Neutrophil (primary cell): ENCODE data around the gene SLC1A1.

ENCODE experiments used
- H3K27ac ChIP-seq: fragments of 200-600 bp; sonication (generic); 2 replicates; pipeline ENCODE4 v1.5.1; 2016; ENCODE audit warnings: mild to moderate bottlenecking, moderate library complexity
- H3K27me3 ChIP-seq: fragments of 200-600 bp; sonication (generic); 2 replicates; pipeline ENCODE4 v1.6.0; 2016; ENCODE audit warnings: mild to moderate bottlenecking
- H3K36me3 ChIP-seq: fragments of 200-600 bp; sonication (generic); 2 replicates; pipeline ENCODE4 v1.5.1; 2017
- H3K4me1 ChIP-seq, 2 experiments: fragments of 200-600 bp in 1 of 2; sonication (generic) in 1 of 2; 1 replicate in 1 of 2; 2 replicates in 1 of 2; pipeline versions ENCODE4 v1.5.1 to v1.6.1; 2013 to 2016; ENCODE audit warnings: low read depth in 1 of 2, low read length in 1 of 2, mild to moderate bottlenecking in 1 of 2, moderate library complexity in 1 of 2; ENCODE audit not compliant: control insufficient read depth in 1 of 2, insufficient read depth in 1 of 2
- H3K4me3 ChIP-seq, 2 experiments: fragments of 200-600 bp in 1 of 2; sonication (generic) in 1 of 2; 1 replicate in 1 of 2; 2 replicates in 1 of 2; pipeline ENCODE4 v1.5.1; 2013 to 2016; ENCODE audit warnings: low read depth in 1 of 2, low read length in 1 of 2, mild to moderate bottlenecking in 1 of 2, moderate library complexity in 1 of 2
- H3K9me3 ChIP-seq: fragments of 200-600 bp; sonication (generic); 2 replicates; pipeline ENCODE4 v1.5.1; 2016
- TF ChIP-seq, protein P1 (sequence below): fragments of 200-600 bp; sonication (generic); IDR thresholded peaks from 2 replicates; pipeline ENCODE4 v1.5.1; 2016; ENCODE audit warnings: antibody characterized with exemption

The SLC1A1 gene

DNA sequence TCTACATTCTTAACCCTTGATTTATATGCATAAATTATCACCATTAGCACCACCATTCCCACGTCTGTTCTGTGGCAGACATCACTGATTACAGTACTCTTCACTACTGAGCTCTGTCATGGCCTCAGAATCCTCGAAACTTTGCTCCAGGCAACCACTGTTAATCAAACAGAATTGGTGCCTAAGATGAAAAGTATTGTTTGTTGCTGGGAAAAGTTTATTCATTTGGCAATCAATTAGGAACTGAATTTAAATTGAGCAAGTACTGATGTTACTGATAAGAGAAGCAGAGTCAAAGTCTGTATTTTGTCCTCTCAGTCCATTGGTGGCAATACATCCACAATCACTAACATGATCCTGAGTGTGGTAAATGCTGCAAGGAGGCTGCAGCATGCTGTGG, 12.8 kb downstream of the SLC1A1 start:
- peaks cover 23% of the 10 kb centered on the region for H3K27me3 ChIP-seq
- no peaks in the 10 kb centered on the region for H3K36me3 ChIP-seq
- TF ChIP-seq, protein P1, sequence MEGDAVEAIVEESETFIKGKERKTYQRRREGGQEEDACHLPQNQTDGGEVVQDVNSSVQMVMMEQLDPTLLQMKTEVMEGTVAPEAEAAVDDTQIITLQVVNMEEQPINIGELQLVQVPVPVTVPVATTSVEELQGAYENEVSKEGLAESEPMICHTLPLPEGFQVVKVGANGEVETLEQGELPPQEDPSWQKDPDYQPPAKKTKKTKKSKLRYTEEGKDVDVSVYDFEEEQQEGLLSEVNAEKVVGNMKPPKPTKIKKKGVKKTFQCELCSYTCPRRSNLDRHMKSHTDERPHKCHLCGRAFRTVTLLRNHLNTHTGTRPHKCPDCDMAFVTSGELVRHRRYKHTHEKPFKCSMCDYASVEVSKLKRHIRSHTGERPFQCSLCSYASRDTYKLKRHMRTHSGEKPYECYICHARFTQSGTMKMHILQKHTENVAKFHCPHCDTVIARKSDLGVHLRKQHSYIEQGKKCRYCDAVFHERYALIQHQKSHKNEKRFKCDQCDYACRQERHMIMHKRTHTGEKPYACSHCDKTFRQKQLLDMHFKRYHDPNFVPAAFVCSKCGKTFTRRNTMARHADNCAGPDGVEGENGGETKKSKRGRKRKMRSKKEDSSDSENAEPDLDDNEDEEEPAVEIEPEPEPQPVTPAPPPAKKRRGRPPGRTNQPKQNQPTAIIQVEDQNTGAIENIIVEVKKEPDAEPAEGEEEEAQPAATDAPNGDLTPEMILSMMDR = no peak
- H3K4me3 ChIP-seq = no peak overlapping the region
- H3K4me1 ChIP-seq = no peaks in the 10 kb centered on the region
- no peak overlapping the region for H3K27ac ChIP-seq
- no peaks in the 10 kb centered on the region for H3K9me3 ChIP-seq

DNA sequence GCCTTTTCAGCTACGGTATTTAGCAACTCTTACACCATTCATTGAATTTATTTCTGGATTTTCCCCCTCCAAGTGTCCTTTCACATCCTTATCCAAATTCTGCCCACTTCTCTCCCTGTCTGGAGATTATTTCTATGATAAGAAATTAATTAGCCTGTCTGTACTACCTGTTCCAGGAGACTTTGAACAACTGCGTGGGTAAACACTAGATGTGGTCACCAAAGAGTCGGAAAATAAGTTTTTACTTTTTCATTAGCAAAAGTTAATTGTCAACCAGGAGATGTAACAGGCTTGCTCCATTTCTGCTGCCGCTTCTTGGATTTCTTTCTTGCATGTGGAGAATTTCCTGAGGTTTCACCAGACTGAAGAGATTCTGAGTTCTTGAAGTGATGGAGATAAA, 14.0 kb downstream of the SLC1A1 start:
- Histone ChIP-seq H3K9me3 (no peaks in the 10 kb centered on the region), H3K4me3 (no peak overlapping the region), H3K4me1 (no peaks in the 10 kb centered on the region), H3K27me3 (peaks cover 19% of the 10 kb centered on the region), H3K27ac (no peak overlapping the region), H3K36me3 (no peaks in the 10 kb centered on the region)
- TF ChIP-seq, protein P1 = no peak

DNA sequence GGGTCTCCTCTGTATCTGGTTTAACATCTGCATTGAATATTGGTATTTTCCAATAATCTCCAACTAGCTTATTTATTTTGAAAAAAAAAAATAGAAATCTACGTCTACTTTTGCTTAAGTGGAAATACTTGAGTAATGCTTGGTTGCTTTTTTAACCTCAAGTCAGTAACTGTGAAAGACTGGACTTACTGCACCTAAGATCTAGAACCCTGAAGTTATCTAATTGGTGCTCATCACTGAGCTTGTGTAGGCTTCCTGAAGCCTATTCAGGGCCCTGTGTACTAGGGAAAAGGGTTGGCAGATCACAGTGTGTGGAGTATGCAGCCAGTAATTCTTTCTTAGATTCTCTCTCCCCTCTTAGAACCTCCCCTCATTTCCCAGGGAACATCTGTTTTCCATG, 16.2 kb downstream of the SLC1A1 start:
- Histone ChIP-seq H3K9me3 (no peaks in the 10 kb centered on the region), H3K27me3 (peaks cover 9% of the 10 kb centered on the region)

DNA sequence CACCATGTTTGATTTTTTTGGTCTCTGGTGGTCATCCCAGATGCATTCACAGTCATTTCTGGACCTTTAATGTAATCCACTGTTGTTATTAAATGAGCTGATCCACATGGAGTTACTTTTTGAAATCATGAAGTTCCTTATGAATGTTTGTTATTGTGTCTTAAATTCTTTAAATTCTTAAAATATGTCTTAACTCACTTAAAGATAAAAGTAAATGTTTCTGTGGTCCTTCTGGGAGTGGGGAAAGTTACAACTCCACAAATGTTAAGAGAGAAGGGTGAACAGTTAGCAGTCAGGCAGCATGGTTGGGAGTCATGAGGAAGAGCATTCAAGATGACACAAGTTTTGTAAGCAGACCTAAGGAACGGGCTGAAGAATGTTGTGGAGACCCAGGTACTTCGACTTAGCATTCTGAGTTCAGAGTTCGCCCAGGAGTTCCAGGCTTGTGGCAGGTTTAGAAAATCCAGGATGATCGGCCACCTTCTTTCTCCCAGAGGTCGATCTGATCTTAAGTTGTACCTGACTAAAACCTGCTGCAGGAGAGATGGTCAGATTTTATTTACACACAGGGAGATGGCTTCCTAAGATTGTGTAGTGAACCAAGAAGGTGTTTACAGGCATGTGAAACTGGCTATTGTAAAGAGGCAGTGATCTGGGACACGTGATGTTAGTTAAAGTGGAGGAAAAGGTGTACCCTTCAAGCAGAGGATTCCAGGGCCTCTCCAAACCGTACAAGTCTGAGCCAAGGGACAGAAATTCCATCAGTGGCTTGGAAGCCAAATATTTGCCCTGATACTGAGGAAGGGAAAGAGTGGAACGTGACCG, 17.2 kb downstream of the SLC1A1 start:
- no peaks in the 10 kb centered on the region for H3K4me1 ChIP-seq
- H3K9me3 ChIP-seq = no peaks in the 10 kb centered on the region
- H3K27ac ChIP-seq = no peak overlapping the region
- no peak overlapping the region for H3K4me3 ChIP-seq
- peaks cover 11% of the 10 kb centered on the region for H3K27me3 ChIP-seq
- no peaks in the 10 kb centered on the region for H3K36me3 ChIP-seq
- TF ChIP-seq, protein P1 = no peak

More for the DNA sequence above, 16.2 kb downstream of the SLC1A1 start:
- Histone ChIP-seq H3K4me1 (no peaks in the 10 kb centered on the region), H3K4me3 (no peak overlapping the region), H3K27ac (no peak overlapping the region), H3K36me3 (no peaks in the 10 kb centered on the region)
- TF ChIP-seq, protein P1 = no peak

DNA sequence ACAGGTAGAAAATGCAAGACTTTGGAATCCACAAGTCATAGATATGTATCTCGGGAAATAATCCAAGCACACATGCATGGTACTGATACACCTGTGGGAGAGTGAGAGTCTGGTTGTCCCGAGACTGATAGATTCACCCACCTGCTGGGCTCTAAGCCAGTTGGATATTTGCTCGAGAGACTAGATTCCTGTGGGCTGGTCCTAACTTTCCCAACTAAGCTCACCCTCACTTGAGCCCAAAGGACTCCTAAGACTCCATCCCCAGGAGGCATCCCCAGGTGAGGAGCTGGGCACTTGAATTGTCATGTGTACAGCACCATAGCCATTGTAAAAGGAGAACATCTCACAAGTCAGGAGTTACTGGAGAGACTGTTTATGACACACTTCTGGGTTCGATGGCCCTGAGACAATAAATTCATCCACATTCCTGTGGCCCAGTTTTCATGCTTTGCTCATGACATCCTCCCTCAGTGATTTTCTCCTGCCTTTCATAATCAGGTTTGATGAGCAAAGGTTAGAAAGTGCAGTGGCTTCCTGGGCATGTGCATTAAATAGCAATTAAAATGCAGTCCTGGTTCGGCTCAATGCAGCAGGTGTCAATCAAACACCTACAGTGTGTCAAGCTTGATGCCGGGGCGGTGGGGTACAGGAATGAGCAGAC, 18.1 kb downstream of the SLC1A1 start:
- Histone ChIP-seq H3K27ac (no peak overlapping the region), H3K9me3 (no peaks in the 10 kb centered on the region), H3K4me3 (no peak overlapping the region), H3K4me1 (no peaks in the 10 kb centered on the region), H3K36me3 (no peaks in the 10 kb centered on the region), H3K27me3 (peaks cover 11% of the 10 kb centered on the region)
- TF ChIP-seq, protein P1 = no peak
